SIG-M5 (cell line): ENCODE data around the gene NCAPG.

Experiments used
- DNase-seq: peaks from one replicate; lab custom pipeline; 2025; lab: John Stamatoyannopoulos, UW

NCAPG gene, protein sequence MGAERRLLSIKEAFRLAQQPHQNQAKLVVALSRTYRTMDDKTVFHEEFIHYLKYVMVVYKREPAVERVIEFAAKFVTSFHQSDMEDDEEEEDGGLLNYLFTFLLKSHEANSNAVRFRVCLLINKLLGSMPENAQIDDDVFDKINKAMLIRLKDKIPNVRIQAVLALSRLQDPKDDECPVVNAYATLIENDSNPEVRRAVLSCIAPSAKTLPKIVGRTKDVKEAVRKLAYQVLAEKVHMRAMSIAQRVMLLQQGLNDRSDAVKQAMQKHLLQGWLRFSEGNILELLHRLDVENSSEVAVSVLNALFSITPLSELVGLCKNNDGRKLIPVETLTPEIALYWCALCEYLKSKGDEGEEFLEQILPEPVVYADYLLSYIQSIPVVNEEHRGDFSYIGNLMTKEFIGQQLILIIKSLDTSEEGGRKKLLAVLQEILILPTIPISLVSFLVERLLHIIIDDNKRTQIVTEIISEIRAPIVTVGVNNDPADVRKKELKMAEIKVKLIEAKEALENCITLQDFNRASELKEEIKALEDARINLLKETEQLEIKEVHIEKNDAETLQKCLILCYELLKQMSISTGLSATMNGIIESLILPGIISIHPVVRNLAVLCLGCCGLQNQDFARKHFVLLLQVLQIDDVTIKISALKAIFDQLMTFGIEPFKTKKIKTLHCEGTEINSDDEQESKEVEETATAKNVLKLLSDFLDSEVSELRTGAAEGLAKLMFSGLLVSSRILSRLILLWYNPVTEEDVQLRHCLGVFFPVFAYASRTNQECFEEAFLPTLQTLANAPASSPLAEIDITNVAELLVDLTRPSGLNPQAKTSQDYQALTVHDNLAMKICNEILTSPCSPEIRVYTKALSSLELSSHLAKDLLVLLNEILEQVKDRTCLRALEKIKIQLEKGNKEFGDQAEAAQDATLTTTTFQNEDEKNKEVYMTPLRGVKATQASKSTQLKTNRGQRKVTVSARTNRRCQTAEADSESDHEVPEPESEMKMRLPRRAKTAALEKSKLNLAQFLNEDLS

DNA sequence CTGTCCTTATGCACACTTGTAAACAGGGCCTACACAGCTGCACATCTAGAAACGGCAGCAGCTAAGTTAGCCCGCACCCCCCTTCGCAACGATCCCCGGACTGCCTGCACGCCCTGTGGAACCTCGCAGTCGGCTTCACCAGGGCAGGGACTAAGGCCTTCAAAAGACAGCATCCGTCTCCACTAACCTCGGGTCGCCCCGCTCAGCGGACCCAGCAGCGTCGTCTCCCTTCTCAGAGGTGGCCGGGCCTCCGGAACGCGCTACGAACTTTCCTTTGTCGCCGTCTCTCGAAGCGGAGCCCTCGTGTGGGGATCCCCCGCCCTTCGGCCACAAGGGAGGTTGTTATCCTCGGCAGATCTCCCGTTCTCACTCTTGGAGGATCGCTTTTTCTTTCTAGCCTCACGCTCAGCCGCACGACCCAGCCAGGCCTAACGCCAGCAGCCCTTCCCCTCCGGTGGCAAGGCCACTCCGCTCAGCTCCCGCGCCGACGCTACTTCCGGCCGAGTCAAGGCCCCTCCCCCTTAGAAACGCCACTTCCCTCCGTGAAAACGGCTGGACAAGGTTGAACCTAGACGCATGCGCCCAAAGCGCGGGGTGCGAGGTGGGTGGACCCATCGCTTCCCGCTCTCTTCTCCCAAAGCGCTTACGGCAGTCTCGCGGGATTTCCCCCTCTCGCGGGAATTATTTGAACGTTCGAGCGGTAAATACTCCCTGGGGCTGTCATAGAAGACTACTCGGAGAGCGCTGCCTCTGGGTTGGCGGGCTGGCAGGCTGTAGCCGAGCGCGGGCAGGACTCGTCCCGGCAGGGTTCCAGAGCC is at the start of gene NCAPG, which contains the start of gene DCAF16:
Gene NCAPG (plus strand): TSS at position 720 of the 818 bp plus-strand sequence. CDS start 99 bp downstream, outside the sequence.
Gene DCAF16 (minus strand): TSS at position 498 of the 818 bp plus-strand sequence. CDS start 6,616 bp downstream, outside the sequence.
- DNase-seq = peak; percentile 87

DNA sequence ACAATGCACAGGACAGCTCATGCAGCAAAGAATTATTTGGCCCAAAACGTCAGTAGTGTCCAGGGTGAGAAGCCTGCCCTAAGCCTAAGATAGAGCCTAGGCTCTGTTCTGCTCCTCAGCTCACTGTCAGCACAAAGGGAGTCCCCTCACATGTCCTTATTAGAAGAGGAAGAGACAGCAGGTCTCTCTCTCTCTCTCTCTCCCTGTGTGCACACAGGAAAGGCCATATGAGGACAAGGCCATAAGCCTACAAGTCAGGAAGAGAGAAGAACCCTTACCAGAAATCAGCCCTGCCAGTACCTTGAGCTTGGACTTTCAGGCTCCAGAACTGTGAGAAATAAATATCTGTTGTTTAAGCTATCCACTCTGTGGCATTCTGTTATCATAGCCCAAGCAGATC is 49.7 kb upstream of the NCAPG start:
- DNase-seq = no peak

DNA sequence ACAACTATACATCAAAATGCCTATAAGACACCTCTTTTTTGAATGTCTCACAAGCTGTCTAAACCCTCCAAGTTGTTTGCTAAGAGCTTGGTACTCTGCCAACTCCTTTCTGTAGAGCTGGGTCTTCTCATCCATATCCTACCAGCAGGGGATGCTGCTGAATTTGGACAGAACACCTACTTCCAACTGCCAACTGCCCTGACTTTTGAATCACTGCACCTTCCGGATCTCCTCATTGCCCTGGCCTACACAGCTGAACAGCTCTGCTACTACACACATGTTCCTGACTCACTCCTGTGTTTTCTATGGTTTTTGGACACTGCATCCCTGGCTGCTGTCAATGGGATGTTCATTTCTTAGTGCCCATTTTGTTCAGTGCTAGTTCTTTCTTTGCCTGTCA is 48.1 kb upstream of the NCAPG start:
- DNase-seq = no peak

DNA sequence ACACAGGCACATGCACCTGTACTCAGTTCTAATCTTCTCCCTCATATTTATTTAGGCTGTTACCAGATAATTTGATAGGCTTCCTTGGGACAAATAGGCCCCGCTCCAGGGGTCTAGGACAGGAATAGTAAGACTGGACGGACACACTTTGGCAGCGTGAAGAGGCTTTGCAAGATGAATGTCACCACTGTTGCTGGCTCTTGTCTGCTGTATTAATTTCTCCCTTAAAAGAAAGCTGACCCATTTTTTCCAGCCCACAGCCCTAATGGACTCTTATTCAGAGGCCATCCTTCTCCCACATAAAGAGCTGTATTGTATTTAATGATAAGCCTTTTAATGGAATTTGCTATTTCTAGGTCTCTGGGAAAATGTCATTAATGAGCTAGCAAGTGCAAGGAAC is 47.4 kb upstream of the NCAPG start:
- no peak for DNase-seq

DNA sequence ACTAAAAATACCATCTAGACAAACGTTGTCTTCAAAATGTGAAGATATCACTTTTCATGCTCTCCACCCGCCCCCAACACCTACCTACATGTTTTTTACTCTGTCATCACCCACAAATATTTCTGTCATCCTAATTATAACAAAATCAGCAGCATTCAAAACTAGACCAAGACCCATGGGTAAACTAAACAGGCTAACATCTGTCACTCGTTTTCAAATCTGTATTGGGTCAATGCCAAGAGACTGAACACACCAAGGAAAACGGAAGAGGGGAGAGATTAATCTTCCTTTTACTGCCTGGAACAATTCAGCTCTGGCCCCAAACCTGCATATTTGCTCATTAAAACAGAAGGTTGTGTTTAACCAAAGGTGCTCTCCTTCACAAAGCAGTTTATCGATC is 46.8 kb upstream of the NCAPG start:
- no peak for DNase-seq

DNA sequence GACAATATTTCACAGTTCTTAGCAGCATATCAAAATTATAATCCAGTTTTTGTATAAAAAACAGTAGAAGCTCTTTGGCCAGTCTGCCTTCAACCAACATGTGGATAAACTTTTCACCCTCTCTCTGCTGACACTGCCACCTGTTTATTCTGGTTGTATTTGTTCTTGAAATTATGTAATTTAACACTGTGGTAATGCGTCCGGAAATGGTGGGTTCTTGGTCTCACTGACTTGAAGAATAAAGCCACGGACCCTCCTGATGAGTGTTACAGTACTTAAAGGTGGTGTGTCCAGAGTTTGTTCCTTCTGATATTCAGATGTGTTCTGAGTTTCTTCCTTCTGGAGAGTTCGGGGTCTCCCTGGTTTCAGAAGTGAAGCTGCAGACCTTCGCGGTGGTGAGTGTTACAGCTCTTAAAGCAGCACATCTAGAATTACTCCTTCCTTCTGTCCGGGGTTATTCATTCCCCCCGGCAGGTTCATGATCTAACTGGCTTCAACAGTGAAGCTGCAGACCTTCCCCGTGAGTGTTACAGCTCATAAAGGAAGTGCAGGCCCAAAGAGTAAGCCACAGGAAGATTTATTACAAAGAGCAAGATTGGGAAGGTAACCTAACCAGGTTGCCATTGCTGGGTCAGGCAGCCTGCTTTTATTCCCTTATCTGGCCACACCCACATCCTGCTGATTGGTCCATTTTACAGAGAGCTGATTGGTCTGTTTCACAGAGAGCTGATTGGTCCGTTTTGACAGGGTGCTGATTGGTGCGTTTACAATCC is 45.1 kb upstream of the NCAPG start:
- no peak for DNase-seq

DNA sequence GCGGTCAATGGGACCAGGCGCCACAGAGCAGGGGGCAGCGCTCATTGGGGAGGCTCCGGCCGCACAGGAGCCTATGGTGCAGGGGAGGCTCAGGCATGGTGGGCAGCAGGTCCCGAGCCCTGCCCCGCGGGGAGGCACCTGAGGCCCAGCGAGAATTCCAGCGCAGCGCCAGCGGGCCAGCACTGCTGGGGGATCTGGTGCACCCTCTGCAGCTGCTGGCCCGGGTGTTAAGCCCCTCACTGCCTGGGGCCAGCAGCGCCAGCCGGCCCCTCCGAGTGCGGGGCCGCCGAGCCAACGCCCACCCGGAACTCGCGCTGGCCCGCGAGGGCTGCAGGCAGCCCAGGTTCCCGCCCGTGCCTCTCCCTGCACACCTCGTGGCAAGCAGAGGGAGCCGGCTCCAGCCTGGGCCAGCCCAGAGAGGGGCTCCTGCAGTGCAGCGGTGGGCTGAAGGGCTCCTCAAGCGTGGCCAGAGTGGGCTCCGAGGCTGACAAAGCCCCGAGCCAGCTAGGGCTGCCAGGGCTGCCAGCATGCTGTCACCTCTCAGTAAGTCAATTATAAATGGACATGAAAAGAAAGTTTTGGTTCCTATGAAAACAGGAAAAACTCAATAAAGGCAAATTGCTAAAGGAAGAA is 43.8 kb upstream of the NCAPG start:
- no peak for DNase-seq

DNA sequence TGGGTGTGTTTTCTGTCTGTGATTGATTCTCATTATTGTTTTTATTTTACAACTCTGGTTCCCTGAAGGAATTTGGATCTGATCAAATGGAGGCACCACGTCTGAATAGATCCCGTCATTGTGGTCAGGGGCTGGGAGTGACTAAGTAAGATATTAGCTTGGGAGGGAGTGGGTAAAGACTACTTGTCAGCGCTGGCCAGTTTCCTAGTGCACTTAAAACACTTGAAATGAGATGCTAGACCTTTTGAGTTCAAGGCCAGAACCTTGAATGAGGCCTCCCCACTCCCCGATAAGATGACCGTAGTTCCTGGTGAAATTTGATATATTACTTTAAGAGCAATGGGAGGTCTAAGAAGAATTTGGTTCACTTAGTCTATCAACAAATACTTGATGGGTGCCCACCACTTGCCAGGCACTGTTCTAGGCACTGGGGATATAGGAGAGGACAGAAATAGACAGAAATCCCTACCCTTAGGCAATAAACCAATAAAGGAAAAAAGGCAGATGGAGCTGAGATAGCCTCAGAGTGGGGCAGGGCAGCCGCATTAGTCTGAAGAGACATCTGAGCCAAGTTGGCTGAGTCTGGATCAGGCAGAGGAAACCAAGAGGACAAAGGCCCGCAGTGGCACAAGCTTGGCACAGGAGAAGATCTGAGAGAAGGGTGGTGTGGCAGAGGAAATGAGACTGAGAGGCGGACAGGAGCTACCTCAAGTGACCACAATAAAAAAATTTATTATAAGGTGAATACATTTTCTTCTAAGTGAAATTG is 41.2 kb upstream of the NCAPG start:
- no peak for DNase-seq

DNA sequence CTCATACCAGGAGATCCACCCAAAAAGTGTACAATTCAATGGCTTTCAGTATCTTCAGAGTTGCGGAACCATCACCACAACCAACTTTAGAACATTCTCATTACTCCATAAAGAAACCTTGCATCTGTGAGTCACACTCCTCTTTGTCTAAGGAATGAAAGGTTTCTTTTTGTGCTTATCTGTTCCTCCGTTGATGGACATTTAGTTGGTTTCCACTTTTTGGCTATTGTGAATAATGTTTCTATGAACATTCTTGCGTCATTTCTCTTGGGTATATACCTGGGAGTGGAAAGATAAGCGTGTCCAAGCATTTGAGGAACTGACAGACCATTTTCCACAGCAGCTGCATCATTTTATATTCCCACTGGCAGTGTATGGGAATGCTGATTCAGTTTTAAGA is 39.9 kb upstream of the NCAPG start:
- DNase-seq = no peak

DNA sequence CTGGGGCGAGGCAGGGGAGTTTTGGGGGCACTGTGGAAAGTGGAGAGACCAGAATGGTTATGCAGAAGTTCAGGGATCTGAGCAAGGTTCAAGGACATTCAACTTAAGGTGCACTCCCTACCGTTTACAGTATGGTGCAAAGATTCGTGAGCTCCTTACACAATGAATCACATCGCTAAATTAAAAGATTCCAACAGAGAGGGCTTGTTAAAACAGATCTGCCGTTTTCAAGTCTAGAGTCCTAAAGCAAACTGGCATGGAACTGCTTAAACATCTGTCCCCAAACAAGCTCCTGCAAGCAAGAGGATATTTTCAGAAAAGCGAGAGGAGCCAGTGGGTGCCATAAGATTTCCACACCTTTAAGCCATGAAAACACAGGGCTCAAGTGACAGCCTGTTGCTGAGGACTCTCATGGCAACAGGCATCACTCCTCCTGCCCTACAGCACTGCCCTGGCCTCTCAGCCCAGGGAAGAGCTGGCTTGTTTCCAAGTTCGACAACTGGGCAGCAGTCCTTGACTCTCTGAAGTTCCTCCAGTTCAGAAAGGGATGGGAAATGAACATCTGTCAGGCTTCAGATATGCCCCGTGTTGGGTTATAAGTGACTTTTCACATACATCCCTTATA is 39.4 kb upstream of the NCAPG start:
- no peak for DNase-seq

DNA sequence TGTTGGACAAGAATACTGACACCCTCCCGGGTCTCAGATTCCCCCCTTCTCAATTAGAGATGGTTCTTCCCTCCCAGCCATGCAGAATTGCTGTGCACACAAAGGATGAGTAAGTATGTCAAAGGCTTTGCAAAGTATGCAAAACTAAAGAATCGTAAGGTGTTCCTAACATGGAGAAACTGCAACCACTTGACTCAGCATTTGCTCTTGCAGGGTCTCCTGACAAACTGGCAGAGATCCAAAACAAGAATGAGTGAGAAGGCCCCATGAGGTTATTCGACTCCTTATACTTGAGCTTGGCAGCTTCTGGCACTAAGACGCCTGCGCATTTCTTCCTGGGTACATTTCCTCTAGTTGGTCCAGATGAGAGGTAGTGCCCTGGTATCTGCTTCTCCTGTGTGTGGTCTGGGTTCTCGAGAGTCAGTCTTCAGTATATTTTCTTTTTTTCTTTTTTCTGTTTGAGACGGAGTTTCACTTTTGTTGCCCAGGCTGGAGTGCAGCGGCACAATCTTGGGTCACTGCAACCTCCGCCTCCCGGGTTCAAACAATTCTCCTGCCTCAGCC is 37.6 kb upstream of the NCAPG start:
- no peak for DNase-seq

DNA sequence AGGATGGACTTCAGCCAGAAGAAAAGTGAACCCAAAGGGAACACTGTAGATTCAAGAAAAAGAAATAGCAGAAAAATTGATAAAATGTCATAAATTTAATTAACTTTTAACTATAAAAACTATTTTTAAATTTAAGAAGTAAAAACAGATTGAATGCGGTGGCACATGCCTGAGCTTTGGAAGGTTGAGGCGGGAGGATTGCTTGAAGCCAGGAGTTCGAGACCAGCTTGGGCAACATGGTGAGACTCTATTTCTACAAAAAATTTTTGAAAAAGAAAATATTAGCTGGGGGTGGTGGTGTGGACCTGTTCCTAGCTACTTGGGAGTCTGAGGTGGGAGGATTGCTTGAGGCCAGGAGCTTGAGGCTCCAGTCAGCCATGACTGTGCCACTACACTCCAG is 32.3 kb upstream of the NCAPG start:
- no peak for DNase-seq

DNA sequence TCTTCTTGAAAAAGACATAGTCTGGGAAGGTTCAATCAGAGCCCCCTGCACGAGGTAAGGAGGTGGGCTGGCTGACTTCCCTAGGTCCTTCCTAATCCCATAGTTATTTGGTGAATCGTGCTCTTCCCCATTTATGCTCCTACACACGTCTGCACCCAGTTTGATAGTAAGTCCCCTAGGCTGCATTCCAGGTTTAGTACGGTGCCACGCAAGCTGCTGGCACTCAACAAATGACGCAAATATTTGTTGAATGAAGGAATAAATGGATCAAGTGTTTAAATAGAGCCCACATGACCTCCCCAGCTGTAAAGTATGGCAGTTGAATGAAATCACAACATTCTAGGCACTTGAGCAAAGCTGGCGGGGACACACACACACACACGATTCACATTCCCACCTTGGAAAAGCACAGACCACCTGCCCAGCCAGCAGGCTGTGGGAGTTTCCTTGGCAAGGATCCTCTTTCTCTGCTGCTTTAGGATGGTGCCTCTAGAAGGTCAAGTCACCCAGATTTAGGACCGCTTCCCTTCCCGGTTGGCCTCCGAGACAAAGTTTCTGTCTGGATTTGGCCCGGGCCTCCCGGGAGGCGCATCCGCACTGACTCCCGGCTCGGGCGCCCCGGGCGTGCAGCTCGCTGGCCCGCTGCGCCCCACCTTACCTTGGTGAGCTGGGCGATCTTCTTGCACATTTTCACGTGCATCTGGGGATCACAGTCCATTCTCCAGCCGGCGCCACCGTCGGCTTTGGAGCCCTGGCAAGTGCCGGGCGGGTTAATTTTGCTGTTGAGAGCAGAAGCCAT is 30.1 kb upstream of the NCAPG start:
- no peak for DNase-seq

DNA sequence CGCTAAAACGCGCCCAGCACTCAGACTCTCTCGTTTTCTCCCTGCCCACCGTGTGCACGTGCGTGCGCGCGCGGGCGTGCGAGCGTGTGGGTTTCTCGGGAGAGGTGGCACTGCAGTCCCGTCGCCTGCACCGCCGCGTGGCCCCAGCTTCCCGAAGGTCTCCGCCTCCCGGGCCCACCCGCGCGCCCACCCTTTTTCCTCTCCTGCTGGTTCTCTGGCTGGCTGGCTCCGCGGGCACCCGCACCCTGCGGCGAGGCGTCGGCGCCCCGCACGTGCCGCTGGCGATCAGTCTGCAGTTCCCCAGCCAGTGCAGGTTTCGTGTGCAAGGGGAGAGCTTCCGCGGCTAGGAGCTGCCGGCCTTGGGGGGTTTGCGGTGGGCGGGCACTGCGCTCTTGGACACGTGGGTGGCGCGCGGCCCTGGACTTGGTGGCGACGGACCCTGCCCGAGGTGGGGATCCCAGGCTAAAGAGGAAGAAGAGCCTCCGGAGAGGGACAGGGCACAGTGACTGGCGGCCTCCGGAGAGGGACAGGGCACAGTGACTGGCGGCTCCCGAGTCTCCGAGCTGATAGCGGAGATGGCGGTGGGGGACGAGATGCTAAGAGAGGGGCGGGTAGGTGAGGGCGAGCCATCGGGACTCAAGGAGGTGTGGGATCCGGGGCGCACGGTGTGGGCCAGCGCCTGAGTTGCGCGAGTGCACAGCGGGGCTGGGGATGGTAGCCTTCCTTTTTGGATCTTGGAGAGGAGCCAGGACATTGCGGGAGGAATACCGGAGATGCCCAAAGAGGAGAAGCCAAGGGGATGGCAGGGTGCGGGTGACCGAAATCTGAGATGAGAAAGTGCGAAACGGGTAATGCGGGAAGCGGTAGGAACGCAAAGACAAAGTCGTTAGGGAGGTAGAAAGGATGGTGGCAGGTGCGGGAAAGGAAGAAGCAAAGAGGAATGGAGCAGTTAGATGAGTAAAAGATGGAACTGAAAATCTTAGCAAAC is 29.2 kb upstream of the NCAPG start, which contains the start of gene FAM184B:
Gene FAM184B (minus strand): TSS at position 322 of the 988 bp plus-strand sequence. CDS start 322 bp downstream, outside the sequence.
- DNase-seq = no peak

DNA sequence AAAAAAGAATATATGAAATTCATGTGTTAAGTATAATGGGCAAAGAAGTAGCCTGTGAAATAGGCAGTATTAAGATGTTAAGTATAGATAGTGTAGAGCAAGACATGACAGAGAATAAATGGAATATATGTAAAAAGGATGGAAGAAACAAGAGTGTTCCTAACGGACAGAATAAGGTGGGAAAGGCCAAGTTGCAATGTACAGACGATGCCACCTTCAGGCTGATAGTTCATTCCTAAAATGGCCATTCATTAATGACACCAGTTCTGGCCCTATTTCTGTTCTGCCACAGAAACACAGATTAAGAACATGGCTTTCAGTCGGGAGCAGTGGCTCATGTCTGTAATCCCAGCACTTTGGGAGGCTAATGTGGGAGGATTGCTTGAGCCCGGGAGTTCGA is 24.9 kb upstream of the NCAPG start:
- no peak for DNase-seq

DNA sequence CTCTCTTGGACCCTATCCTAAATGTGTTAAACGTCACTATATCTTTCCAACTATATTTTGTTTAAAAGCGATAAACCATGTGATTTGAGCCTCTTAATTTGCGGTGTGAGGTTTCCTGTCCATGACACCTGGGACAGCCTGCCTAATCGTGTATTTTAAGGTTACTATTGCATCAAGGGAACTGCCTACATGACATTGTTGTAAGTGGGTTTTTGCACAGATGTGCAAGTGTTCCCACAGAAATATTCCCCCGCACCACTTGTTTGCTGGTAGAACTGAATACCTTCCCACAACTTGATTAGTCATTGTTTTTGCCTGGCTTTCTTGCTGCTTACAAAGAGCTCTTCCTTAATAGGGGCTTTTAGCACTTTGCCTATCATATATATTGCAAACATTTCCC is 24.2 kb upstream of the NCAPG start:
- DNase-seq = no peak

DNA sequence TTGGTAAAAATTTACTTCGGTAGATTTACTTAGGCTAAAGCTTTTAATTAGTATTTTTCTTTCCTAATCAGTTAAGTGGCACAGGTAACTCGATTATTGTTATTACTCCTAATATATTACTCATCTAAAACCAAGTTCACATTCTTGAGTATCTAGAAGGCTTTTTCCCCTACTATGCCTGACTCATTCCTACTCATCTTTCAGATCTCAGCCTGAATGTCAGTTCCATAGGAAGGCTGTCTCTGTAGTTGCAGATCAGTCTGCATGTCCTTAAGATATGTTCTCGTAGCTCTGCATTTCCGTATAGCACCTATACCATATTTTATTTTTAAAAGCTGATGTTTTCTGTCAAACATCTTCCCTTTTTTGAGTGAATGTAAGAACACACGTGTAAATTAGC is 23.5 kb upstream of the NCAPG start:
- no peak for DNase-seq
